ENCODE results near the gene GABPB2.

DNA sequence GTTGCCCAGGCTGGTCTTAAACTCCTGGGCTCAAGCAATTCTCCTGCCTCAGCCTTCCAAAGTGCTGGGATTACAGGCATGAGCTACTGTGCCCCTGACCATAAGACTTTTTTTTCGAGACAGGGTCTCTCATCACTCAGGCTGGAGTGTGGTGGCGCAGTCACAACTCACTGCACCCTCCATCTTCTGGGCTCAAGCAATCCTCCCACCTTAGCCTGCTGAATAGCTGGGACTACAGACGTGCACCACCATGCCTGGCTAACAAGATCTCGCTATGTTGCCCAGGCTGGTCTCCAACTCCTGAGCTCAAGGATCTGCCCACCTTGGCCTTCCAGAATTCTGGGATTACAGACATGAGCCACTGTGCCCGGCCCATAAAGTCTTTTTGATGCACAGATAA is 21.1 kb upstream of the GABPB2 start:
- TF ChIP-seq, protein P1, sequence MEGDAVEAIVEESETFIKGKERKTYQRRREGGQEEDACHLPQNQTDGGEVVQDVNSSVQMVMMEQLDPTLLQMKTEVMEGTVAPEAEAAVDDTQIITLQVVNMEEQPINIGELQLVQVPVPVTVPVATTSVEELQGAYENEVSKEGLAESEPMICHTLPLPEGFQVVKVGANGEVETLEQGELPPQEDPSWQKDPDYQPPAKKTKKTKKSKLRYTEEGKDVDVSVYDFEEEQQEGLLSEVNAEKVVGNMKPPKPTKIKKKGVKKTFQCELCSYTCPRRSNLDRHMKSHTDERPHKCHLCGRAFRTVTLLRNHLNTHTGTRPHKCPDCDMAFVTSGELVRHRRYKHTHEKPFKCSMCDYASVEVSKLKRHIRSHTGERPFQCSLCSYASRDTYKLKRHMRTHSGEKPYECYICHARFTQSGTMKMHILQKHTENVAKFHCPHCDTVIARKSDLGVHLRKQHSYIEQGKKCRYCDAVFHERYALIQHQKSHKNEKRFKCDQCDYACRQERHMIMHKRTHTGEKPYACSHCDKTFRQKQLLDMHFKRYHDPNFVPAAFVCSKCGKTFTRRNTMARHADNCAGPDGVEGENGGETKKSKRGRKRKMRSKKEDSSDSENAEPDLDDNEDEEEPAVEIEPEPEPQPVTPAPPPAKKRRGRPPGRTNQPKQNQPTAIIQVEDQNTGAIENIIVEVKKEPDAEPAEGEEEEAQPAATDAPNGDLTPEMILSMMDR (IDR thresholded peaks at IDR 0.05; ENCODE audit: low read depth, low read length), result no peak
- TF ChIP-seq EZH2phosphoT487 (IDR thresholded peaks at IDR 0.05; ENCODE audit: low read depth), result no peak
